Stimulated activated naive CD4-positive, alpha-beta T cell (primary cell): ENCODE measurements around the gene SFXN2.
"Not testable (repeated sequence)": the region's sequence is repeated elsewhere in the genome, so short reads cannot be mapped to it uniquely, and the experiment has no call there.

Experiments used
- DNase-seq, 6 experiments: peaks; one replicate each; lab custom pipeline; 2025; lab: John Stamatoyannopoulos, UW

Gene SFXN2

DNA sequence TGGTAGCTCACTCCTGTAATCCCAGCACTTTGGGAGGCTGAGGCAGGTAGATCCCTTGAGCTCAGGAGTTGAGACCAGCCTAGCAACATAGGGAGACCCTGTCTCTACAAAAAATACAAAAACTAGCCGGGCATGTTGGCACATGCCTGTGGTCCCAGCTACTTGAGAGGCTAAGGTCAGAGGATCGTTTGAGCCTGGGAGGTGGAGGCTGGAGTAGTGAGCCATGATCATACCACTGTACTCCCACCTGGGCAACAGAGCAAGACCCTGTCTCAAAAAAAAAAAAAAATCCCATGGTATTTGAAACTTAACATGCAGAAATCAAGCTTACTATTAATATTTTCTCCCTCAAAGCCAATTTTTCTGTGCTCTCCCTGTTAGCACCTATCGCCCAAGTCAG is 5.9 kb downstream of the SFXN2 start:
- no peak for DNase-seq

DNA sequence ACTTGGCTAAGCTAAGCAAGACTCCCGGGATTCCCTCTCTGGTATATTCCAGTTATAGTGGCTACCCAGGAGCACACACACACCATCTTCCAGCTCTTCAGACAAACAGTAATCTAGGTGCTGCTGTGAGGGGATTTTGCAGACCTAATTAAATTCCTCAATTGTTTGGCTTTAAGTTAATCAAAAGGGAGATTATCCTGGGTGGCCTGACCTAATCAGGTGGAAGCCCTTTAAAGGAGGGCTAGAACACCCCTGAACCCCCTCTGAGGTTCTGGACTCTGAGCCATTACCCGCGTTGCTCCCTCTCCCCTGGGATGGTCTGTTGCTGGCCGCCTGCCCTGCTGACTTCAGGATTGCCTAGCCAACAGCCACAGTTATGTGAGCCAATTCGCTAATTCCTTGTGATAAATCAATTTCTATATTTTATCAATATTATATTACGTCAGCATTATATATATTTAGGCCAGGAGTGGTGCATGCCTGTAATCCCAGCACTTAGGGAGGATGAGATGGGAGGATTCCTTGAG is 6.4 kb downstream of the SFXN2 start:
- DNase-seq: no peak

DNA sequence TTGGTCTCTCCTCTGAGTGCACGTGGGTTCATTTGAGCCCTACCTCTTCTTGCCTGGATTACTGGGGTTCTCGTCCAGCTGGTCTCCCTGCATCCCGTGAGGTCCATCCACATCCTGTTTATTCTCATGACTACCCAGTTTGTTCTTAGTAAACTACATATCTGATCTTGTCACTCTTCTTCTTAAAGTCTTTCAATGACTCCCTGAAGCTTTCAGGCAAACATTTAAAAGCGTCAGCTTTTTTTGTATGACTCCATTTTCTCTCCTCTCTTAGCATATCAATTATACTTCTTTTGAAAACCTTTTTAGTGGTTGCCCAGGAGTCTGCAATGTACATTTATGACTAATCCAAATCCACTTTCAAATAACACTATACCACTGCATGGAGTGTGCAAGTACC is 7.5 kb downstream of the SFXN2 start:
- DNase-seq: no peak

DNA sequence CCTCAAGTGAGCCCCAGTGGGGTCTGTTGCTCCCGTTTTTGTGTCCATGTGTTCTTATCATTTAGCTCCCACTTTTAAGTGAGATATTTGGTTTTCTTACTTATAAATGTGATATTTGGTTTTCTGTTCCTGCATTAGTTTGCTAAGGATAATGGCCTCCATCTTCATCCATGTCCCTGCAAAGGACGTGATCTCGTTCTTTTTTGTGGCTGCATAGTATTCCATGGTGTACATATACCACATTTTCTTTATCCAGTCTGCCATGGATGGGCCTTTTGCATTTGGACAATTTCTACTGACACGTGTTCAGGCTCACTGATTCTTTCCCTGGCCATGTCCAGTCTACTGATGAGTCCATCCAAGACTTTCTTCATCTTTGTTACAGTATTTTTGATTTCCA is 9.6 kb downstream of the SFXN2 start:
- no peak for DNase-seq

DNA sequence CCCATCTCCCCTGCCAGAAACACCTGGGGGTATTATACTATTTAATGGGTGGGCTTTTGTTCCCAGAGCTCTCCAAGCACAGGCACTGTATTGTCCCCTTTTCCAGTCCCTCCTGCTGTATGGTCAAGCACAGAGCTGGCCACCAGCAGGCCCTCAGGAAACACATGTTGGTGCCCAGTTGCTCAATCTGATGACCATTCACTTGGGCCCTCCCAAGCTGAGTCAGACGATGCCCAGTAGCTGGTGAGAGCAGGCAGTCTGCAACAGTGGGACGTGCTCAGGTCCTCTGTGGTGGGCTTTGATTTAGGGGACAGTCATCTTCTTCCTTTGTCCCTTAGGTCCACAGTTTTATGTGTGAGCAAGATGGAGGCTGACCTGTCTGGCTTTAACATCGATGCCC is 11.8 kb downstream of the SFXN2 start:
- DNase-seq: no peak

DNA sequence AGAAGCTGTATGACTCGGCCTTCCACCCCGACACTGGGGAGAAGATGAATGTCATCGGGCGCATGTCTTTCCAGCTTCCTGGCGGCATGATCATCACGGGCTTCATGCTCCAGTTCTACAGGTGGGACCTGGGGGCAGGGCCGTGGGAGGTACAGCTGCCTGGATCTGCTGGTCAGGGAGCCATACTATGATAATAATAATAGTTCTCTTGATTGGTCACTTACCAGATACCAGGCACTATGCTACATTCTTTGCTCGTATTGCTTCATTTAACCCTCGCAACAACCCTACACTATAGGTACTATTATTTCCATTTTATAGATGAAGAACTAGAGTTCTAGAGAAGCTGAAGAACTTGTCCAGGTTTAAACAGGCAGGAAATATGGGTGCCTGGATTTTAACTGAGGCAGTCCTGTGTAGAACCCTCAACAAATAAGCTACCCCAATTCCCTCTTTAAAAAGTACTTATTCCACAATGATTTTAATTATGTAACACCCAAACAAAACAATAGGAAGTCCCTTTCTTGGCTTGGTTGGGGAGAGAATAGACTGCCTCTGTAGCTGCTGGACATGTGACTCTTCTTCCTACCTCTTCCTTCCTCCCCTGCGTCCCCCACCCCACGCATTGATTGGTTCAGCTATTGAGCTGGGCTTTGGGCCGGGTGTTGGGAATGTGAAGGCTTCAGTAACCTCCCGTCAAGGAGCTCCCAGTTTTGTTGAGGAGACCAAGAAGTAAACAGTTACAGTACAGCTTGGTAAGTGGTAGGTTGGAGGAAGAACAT is 12.8 kb downstream of the SFXN2 start:
- DNase-seq: no peak

DNA sequence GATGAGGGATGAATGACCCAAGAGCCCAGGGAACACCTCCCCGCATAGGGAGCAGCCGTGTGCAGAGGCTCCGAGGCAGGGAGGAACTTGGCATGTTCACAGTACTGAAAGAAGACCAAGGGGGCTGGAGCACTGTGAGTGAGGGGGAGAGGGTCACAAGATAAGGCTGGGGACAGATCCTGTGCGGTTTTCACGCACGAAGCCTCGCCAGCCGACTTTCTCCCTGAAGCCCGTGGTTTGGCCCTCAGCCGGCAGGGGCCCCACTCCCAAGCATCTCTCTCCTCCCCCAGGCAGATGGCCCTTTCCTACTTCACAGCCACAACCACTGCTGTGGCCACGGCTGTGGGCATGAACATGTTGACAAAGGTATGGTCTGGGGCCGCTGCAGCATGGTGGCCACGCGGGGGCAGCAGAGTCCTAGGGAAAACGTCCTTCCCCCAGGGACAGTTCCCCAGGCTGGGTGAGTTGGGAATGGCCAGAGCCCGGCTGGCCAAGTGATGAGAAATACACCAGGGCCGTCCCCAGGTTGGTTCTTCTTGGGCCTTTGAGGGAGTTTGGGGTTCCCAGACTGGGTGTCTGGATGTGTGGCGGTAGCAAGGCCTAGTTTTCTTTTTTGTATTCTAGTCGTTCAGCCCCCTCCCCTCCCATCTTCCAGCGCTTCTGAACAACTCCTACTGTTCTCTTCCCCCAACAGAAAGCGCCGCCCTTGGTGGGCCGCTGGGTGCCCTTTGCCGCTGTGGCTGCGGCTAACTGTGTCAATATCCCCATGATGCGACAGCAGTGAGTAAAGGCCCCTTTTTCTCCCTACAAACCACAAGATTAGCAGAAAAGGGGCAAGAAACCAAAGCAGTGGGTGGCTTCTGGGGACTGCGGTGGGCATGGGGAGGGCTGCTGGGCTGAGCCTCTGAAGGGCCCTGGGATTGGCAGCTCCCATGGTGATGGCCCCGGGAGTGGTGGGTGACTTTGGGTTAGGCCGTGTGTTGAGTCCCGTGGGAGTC is 14.9 kb downstream of the SFXN2 start:
- peak in 5 of 6 experiments; percentile 7 to 42 (median 20) for DNase-seq

DNA sequence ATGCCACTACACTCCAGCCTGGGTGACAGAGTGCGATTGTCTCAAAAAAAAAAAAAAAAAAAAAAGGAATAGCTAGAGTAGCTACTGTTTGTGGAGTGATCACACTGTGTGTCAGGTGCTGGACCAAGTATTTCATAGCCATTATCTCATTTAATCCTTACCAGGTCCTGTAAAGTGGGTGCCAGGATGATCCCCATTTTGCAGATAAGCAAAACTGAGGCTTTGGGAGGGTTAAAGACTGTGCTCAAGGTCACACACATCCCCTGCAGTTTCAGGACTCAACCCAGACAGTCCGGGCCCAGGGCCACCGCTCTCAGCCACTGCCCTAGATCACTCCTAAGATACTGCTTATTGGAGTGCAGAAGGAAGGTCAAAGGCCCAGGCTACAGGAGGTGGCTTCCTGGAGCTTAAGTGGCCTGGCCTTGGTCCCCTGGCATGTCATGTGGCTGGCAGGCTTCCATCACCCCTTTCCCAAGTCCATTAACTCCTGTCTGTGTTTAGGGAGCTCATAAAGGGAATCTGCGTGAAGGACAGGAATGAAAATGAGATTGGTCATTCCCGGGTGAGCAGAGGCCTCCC is 16.9 kb downstream of the SFXN2 start:
- DNase-seq: no peak

DNA sequence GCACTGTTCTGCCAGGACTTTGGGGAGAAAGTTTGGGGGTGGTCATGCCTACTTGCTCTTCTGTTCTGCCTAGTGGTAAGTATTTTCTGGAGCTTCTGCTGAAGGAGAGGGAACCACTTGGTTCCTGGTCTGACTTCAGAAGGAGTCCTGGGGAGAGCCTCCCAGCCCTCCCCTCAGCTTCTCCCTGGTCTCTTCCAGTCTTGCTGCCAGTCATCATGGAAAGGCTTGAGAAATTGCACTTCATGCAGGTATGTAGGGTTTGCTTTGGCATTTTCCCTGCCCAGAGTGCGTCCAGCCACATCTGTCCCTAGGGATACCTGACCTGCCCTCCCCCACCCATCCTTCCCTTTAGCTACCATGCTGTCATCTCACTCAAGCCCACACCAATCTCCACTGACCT is 18.2 kb downstream of the SFXN2 start:
- no peak for DNase-seq

DNA sequence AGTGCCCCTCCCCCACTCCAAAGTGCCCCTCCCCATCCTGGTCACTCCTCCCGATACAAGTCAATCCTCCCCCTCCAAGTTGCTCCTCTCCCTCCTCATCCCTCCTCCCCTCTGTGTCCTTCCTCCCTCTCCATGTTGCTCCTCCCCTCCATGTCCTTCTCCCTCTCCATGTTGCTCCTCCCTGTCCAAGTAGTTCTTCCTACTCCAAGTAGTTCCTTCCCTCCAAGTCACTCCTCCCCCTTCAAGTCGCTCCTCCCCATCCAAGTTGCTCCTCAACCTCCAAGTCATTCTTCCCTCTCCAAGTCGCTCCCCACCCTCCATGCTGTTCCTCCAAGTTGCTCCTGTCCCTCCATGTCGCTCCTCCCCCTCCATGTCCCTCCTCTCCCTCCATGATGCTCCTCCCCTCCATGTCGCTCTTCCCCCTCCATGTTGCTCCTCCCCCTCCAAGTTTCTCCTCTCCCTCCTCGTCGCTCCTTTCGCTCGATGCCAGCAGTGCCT is 20.7 kb downstream of the SFXN2 start:
- DNase-seq: no peak

DNA sequence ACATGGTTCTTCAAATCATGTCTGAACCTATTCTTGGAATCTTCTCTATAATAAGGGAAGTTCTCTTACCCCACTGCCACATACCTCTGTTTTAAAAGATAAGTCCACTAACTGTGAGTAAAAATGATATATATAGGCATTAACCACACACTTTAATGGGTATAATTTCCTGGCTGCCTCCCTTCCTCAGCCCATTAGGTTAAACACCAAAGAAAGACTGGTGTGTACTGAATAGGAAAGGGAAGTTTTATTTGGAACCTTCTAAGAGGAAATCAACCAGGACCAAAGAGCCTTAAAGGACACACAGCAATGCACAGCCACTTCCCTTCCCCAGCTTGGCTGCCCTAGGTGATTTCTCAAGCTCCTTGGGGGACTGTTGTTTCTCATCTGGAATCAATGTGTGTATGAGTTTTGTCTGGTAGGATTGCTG is 24.3 kb downstream of the SFXN2 start:
- no peak for DNase-seq

DNA sequence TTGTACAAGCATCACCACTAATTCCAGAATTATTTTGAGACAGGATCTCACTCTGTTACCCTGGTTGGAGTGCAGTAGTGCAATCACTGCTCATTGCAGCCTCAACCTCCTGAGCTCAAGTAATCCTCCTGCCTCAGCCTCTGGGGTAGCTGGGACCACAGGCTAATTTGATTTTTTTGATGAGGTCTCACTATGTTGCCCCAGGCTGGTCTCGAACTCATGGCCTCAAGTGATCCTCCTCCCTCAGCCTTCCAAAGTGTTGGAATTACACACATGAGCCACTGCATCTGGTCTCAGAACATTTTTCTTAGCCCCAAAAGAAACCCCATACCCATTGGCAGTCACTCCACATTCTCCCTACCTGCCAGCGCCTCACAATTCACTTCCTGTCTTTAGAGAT is 25.8 kb downstream of the SFXN2 start:
- no peak for DNase-seq

DNA sequence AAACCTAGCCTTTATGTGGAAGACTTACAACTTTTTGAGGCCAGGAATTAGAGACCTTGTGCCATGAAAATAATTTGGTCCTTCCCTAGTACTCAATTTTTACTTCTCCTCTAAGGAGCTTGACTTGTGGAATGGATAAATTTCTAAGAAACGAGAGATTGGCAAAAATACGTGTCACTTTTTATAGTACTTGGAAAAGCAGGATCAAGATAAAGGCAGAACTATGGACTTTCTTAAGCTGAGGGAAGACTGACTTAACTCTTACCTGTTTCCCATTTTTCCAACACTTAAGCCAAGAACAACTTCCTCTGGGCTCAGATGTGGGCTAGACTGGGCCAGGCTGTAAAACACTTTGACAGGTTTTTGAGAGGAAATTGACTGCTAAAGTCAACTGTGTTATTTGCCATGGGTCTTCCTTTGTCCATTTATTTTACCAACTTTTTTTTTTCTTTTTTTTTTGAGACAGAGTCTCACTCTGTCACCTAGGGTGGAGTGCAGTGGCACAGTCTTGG is 27.3 kb downstream of the SFXN2 start:
- DNase-seq: no peak

DNA sequence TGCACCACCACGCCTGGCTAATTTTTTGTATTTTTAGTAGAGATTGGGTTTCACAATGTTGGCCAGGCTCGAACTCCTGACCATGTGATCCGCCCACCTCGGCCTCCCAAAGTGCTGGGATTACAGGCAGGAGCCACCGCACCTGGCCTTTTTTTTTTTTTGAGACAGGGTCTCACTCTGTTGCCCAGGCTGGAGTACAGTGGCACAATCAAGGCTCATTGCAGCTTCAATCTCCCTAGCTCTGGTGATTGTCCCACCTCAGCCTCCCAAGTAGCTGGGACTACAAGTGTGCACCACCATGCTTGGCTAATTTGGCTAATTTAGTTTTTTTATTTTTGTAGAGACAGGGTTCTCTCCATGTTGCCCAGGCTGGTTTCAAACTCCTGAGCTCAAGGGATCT is 27.9 kb downstream of the SFXN2 start:
- not testable (repeated sequence) for DNase-seq

DNA sequence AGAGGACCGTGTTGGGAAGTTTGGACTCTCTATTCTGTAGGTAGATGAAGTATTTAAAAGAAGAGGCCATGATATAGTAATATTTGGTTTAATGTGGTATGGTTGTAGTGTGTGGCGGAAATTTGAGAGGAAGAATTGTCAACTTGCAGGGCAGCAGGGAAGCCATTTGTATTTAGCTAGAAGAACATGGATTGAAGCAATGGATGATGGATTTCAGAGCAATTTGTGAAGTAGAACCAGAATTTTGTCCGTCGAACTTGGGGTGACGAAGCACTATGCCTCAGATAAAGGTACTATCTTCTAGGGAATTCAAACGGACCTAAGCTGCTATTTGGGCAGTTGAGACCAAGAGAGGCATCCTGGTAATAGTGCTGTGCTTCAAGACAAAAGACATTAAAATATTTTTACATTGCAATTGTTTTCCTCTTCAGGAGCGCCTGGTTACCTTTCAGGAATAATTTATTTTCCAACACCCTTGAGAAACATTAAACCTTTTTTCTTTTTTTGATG is 28.7 kb downstream of the SFXN2 start:
- no peak for DNase-seq

DNA sequence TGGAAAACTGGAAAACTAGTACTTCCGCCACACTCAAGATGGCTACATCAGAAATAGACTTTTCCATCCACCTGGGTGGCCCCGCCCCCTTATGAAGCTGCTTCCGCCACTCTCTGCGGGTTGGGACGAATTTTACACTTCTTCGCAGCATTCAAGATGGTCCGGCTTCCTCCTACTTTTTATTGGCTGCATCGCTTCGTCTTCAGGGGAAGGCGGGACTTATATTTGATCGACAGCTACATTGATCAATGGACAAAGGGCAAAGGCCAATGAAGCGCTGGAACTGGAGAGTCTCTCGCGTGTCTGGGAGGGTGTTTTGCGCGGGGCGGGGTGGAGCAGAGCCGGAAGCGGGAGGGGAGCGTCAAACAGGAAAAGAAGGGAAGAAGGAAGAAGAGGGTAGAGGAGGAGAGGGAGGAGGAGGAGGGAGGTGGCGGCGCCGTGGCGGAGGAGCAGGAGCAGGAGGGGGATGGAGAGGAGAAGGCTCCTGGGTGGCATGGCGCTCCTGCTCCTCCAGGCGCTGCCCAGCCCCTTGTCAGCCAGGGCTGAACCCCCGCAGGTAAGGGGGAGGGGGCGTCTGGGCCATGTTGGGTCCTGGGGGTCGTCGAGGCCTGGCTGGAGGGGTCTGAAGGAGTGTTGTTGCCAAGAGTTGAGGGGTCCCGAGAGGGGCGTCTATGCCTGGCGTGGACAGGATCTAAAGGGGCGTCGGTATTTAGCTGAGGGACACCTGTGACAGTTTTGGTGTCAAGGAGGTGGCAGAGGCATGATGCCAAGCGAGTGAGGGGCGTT is 29.3 kb downstream of the SFXN2 start, which contains the start of gene WBP1L:
Gene WBP1L, plus strand, starts transcription at position 361 of the 786 bp plus-strand sequence. Its CDS starts 106 bp downstream, at position 467.
- peak; percentile 93 to 96 (median 96) for DNase-seq

DNA sequence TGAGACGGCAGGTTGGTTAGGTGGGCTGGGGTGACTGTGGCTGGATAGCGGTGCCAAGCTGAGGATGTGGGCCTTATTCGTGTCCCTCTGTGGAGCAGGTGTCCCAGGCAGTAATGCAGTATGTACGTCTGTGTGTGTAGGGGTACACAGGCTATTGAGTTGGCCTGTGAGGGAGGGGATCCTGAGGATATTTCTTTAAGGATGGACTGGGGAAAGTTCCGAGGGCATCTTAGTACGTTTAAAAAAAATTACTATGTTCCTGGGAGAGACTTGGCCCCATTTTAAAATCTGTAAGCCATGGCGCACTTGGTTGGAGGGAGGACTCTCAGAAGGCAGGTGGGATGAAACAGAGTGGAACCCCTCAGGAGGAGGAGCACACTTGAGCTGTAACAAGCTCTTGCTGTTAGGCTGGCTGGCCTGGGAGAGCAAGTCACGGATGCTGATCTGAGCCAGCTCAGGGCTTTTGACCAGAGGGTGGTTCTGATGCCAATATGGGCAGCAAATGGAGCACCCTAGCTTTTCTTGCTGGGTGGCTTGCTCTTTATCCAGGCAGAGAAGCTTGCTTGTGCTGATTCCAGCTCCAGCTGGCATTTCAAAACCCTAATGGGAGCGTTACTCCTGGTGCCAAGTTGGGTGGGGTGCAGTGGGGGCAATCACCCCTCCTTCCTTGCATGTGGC is 30.1 kb downstream of the SFXN2 start:
- DNase-seq: peak in 1 of 6 experiments; percentile 49

DNA sequence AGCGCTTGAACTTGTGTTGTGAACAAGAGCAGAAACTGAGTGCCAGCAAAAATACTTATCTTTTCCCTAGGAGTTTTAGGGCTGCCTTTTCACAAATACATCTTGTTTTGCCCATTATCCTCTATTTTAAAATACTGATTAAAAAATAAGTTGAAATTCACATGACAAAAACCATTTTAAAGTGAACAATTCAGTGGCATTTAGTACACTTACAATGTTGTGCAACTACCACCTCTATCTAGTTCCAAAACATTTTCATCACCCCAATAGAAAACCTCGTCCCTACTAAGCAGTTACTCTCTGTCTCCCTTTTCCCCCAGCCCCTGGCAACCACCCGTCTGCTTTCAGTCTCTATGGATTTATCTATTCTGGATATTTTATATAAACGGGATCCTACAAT is 30.7 kb downstream of the SFXN2 start:
- DNase-seq: no peak

DNA sequence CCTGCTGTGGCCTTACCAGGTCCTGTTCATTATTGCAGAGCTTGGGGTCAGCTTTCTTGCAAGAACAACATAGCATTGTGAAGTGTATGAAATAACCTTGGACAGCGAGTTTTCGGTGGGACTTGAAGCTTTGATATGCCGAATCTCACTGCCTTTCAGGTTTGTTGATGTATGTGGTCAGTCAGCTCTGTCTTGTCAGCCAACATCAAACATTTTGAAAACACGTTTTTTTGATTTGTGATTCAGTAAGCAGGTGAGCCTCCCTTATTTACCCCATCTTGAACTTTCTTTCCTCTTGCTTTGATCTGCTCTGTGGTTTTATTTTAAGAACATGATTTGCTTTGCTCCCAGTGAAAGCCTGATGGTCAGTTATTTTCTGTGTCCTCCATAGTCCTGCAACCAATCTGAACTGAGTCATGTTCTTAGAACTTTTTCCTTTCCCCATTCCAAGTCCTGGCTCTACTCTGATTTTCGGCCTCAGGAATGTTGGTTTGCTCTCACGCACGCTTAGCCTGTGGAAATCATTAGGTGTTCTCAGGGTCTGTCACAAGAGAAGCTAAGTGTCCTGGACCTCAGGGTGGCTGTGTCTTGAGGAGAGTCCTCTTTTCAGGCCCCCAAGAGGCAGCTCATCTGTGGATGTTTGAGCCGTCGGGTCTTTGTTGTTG is 38.0 kb downstream of the SFXN2 start:
- no peak for DNase-seq
